ENCODE measurements around the gene JAK2. TPM values are rescaled to one million over a fixed set of nuclear protein-coding genes. Genes with fewer than 3 reads are reported as not detected.

Gene JAK2
- total RNA-seq, 4 donors from 2014 or later = 11.1 to 18.9 (median 11.9) TPM

GRCh38 chr9:4959031-4959430 lies 26.0 kb upstream of the JAK2 start:
- Histone ChIP-seq H3K4me3 (no peak overlapping the region), H3K27ac (no peak overlapping the region), H3K9me3 (no peaks in the 10 kb centered on the region), H3K4me1 (no peaks in the 10 kb centered on the region), H3K27me3 (no peaks in the 10 kb centered on the region), H3K36me3 (no peaks in the 10 kb centered on the region)
- TF ChIP-seq CTCF (IDR thresholded peaks at IDR 0.05) = no peak
- TF ChIP-seq POLR2A (IDR thresholded peaks at IDR 0.05) = no peak
- intact Hi-C loops (cut with DNase I) = no loop called here
- DNase-seq = no peak
- 76 to 86% methylated on average over 3 of the region's 3 CpGs for WGBS, 2 donors

GRCh38 chr9:4962085-4962484 lies 23.0 kb upstream of the JAK2 start:
- TF ChIP-seq CTCF (IDR thresholded peaks at IDR 0.05) (no peak), POLR2A (IDR thresholded peaks at IDR 0.05) (no peak)
- H3K27me3 ChIP-seq = no peaks in the 10 kb centered on the region
- H3K36me3 ChIP-seq = no peaks in the 10 kb centered on the region
- 80 to 86% methylated on average over 2 of the region's 2 CpGs for WGBS, 2 donors
- no peaks in the 10 kb centered on the region for H3K4me1 ChIP-seq
- no peak overlapping the region for H3K4me3 ChIP-seq
- DNase-seq = no peak
- no peaks in the 10 kb centered on the region for H3K9me3 ChIP-seq
- intact Hi-C loops (cut with DNase I) = no loop called here
- H3K27ac ChIP-seq = no peak overlapping the region

GRCh38 chr9:4964540-4964939 lies 20.5 kb upstream of the JAK2 start:
- Histone ChIP-seq H3K9me3 (no peaks in the 10 kb centered on the region), H3K36me3 (no peaks in the 10 kb centered on the region), H3K4me1 (no peaks in the 10 kb centered on the region), H3K27ac (no peak overlapping the region), H3K4me3 (no peak overlapping the region), H3K27me3 (no peaks in the 10 kb centered on the region)
- TF ChIP-seq POLR2A (IDR thresholded peaks at IDR 0.05) (no peak), CTCF (IDR thresholded peaks at IDR 0.05) (no peak)
- no peak for DNase-seq
- intact Hi-C loops (cut with DNase I) = no loop called here

- TF ChIP-seq CTCF (IDR thresholded peaks at IDR 0.05) (no peak), POLR2A (IDR thresholded peaks at IDR 0.05) (no peak)
- Histone ChIP-seq H3K36me3 (no peaks in the 10 kb centered on the region), H3K27me3 (no peaks in the 10 kb centered on the region), H3K27ac (no peak overlapping the region), H3K4me1 (no peaks in the 10 kb centered on the region), H3K9me3 (no peaks in the 10 kb centered on the region), H3K4me3 (no peak overlapping the region)
- 66 to 77% methylated on average over 2 of the region's 2 CpGs for WGBS, 2 donors
- intact Hi-C loops (cut with DNase I) = no loop called here
- no peak for DNase-seq
These were observed 19.8 kb upstream of the JAK2 start for GRCh38 chr9:4965174-4965821.

DNA sequence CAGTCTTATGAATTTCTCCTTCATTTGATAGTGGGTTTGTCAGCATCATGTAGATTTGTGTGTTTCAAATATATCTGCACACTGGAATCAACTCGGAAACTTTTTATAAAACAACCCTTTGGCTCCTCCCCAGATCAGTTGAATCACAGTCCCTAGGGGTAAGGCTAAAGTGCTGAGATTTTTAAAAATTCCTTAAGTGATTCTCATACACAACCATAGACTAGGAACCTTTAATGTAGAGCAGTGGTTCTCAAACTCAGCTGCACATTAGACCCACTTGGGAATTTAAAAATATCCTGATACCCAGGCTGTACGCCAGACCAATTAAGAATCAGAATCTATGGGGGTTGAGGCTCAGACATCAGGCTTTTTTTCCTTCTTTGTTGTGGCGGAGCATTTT lies 17.5 kb upstream of the JAK2 start:
- WGBS, 2 donors = 61 to 70% methylated on average over 3 of the region's 3 CpGs
- Histone ChIP-seq H3K27me3 (no peaks in the 10 kb centered on the region), H3K36me3 (no peaks in the 10 kb centered on the region), H3K4me1 (no peaks in the 10 kb centered on the region), H3K9me3 (no peaks in the 10 kb centered on the region), H3K4me3 (no peak overlapping the region), H3K27ac (no peak overlapping the region)
- intact Hi-C loops (cut with DNase I) = no loop called here
- no peak for DNase-seq
- no peak for TF ChIP-seq CTCF (IDR thresholded peaks at IDR 0.05)
- TF ChIP-seq POLR2A (IDR thresholded peaks at IDR 0.05) = no peak

All from esophagus squamous epithelium (tissue), 5 donors.